ENCODE data around the gene ATP5F1D. TPM values are rescaled to one million over a fixed set of nuclear protein-coding genes. Genes with fewer than 3 reads are reported as not detected.

Gene ATP5F1D
- total and polyA plus RNA-seq, 2 of the 13 experiments (the other 11 are each of a cell fraction or from before 2014, with no cell fraction given): 39.4 to 78.7 TPM

GRCh38 chr19:1290703-1291651 lies 49.4 kb downstream of the ATP5F1D start (continued):
- peak; percentile 88 for TF ChIP-seq ZNF609 (CRISPR knock-in tag; IDR thresholded peaks at IDR 0.05; ENCODE audit: borderline replicate concordance)
- TF ChIP-seq, protein P1, sequence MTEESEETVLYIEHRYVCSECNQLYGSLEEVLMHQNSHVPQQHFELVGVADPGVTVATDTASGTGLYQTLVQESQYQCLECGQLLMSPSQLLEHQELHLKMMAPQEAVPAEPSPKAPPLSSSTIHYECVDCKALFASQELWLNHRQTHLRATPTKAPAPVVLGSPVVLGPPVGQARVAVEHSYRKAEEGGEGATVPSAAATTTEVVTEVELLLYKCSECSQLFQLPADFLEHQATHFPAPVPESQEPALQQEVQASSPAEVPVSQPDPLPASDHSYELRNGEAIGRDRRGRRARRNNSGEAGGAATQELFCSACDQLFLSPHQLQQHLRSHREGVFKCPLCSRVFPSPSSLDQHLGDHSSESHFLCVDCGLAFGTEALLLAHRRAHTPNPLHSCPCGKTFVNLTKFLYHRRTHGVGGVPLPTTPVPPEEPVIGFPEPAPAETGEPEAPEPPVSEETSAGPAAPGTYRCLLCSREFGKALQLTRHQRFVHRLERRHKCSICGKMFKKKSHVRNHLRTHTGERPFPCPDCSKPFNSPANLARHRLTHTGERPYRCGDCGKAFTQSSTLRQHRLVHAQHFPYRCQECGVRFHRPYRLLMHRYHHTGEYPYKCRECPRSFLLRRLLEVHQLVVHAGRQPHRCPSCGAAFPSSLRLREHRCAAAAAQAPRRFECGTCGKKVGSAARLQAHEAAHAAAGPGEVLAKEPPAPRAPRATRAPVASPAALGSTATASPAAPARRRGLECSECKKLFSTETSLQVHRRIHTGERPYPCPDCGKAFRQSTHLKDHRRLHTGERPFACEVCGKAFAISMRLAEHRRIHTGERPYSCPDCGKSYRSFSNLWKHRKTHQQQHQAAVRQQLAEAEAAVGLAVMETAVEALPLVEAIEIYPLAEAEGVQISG (CRISPR knock-in tag; IDR thresholded peaks at IDR 0.05): peak; percentile 74
- TF ChIP-seq ISX (CRISPR knock-in tag; conservative IDR thresholded peaks at IDR 0.05): no peak
- TF ChIP-seq ZNF746 (CRISPR knock-in tag; IDR thresholded peaks at IDR 0.05): peak; percentile 97
- TF ChIP-seq ZIK1 (CRISPR knock-in tag; IDR thresholded peaks at IDR 0.05; ENCODE audit: borderline replicate concordance, low read depth): no peak; the same call in 1 of the 2 replicates
- TF ChIP-seq ZFY (CRISPR knock-in tag; IDR thresholded peaks at IDR 0.05): peak; percentile 69
- TF ChIP-seq, protein P2, sequence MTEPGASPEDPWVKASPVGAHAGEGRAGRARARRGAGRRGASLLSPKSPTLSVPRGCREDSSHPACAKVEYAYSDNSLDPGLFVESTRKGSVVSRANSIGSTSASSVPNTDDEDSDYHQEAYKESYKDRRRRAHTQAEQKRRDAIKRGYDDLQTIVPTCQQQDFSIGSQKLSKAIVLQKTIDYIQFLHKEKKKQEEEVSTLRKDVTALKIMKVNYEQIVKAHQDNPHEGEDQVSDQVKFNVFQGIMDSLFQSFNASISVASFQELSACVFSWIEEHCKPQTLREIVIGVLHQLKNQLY (CRISPR knock-in tag; IDR thresholded peaks at IDR 0.05): 0 out of 2 replicates have a peak, but pooled peaks have one; percentile 15
- TF ChIP-seq MEIS1 (CRISPR knock-in tag; IDR thresholded peaks at IDR 0.05; ENCODE audit: borderline replicate concordance): peak; percentile 88; the same call in 1 of the 2 replicates
- TF ChIP-seq, protein P3, sequence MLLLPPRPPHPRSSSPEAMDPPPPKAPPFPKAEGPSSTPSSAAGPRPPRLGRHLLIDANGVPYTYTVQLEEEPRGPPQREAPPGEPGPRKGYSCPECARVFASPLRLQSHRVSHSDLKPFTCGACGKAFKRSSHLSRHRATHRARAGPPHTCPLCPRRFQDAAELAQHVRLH (CRISPR knock-in tag; IDR thresholded peaks at IDR 0.05; ENCODE audit: borderline replicate concordance, low read depth): 0 out of 2 replicates have a peak, but pooled peaks have one; percentile 63
- TF ChIP-seq ZNF235 (CRISPR knock-in tag; IDR thresholded peaks at IDR 0.05; ENCODE audit: borderline replicate concordance): 0 out of 2 replicates have a peak, but pooled peaks have one; percentile 63
- TF ChIP-seq REL (CRISPR knock-in tag; conservative IDR thresholded peaks at IDR 0.05): no peak
- peak; percentile 78 for TF ChIP-seq ARNT2 (CRISPR knock-in tag; IDR thresholded peaks at IDR 0.05; ENCODE audit: low read depth)
- TF ChIP-seq ZNF33A (CRISPR knock-in tag; IDR thresholded peaks at IDR 0.05; ENCODE audit: borderline replicate concordance): 0 out of 2 replicates have a peak, but pooled peaks have one; percentile 62
- 0 out of 2 replicates have a peak, but pooled peaks have one; percentile 86 for TF ChIP-seq ZNF44 (CRISPR knock-in tag; IDR thresholded peaks at IDR 0.05)
- TF ChIP-seq SP140L (CRISPR knock-in tag; IDR thresholded peaks at IDR 0.05; ENCODE audit: borderline replicate concordance): no peak
- peak; percentile 37 for TF ChIP-seq CBX1 (IDR thresholded peaks at IDR 0.05; ENCODE audit: low read depth)
- no peak for TF ChIP-seq DNMT3B (CRISPR knock-in tag; conservative IDR thresholded peaks at IDR 0.05)
- peak; percentile 99 for TF ChIP-seq ELF3 (CRISPR knock-in tag; IDR thresholded peaks at IDR 0.05)
- peak; percentile 97 for TF ChIP-seq FOSL1 (CRISPR knock-in tag; IDR thresholded peaks at IDR 0.05; ENCODE audit: borderline replicate concordance)
- TF ChIP-seq ZNF674 (CRISPR knock-in tag; IDR thresholded peaks at IDR 0.05; ENCODE audit: low read depth): no peak

Measured in HepG2 (cell line).